Stimulated activated CD8-positive, alpha-beta memory T cell treated with anti-CD3 and anti-CD28 coated beads, Interleukin-12 subunit alpha, Interleukin-12 subunit beta, amount 100 ng/mL, for 24 hours (primary cell): Measurements from ENCODE around the gene AP2M1.
"Not testable (repeated sequence)": the region's sequence is repeated elsewhere in the genome, so short reads cannot be mapped to it uniquely, and the experiment has no call there.

Experiments used
- DNase-seq: peaks from one replicate; pipeline ENCODE4 v3.0.0-alpha.2; 2020; ENCODE audit errors: extremely low read depth

The AP2M1 gene

GRCh38 chr3:184157206-184157605 lies 17.4 kb upstream of the AP2M1 start:
- no peak for DNase-seq

- no peak for DNase-seq
These were observed 16.3 kb upstream of the AP2M1 start for GRCh38 chr3:184158404-184158803.

- DNase-seq, result no peak
These were observed 14.2 kb upstream of the AP2M1 start for GRCh38 chr3:184160456-184160855.

- not testable (repeated sequence) for DNase-seq
These were observed 12.0 kb upstream of the AP2M1 start for GRCh38 chr3:184162571-184163070.

GRCh38 chr3:184164648-184165330 lies 9.9 kb upstream of the AP2M1 start:
- no peak for DNase-seq

GRCh38 chr3:184165543-184165942 lies 9.1 kb upstream of the AP2M1 start:
- DNase-seq, result no peak

- DNase-seq, result no peak
These were observed 8.0 kb upstream of the AP2M1 start for GRCh38 chr3:184166671-184167070.

GRCh38 chr3:184167786-184168185 lies 6.9 kb upstream of the AP2M1 start:
- no peak for DNase-seq

- DNase-seq, result no peak
These were observed 6.1 kb upstream of the AP2M1 start for GRCh38 chr3:184168363-184169120.

- DNase-seq, result no peak
These were observed 4.5 kb upstream of the AP2M1 start for GRCh38 chr3:184169896-184170875.

- DNase-seq, result no peak
These were observed 3.1 kb upstream of the AP2M1 start for GRCh38 chr3:184171562-184171961.

GRCh38 chr3:184172681-184173373 lies 1.8 kb upstream of the AP2M1 start:
- DNase-seq, result no peak

GRCh38 chr3:184173374-184173722 lies 1.3 kb upstream of the AP2M1 start:
- no peak for DNase-seq

GRCh38 chr3:184174284-184174645 lies 390 bp upstream of the AP2M1 start:
- no peak for DNase-seq

GRCh38 chr3:184175506-184175905 lies 851 bp downstream of the AP2M1 start:
- no peak for DNase-seq

- DNase-seq, result no peak
These were observed 1.3 kb downstream of the AP2M1 start for GRCh38 chr3:184175981-184176376.

- no peak for DNase-seq
These were observed 2.0 kb downstream of the AP2M1 start for GRCh38 chr3:184176377-184177330.

GRCh38 chr3:184177331-184177731 lies 2.7 kb downstream of the AP2M1 start:
- no peak for DNase-seq

- DNase-seq, result no peak
These were observed 3.2 kb downstream of the AP2M1 start for GRCh38 chr3:184177767-184178306.

- no peak for DNase-seq
These were observed 4.0 kb downstream of the AP2M1 start for GRCh38 chr3:184178521-184179138.
